Breast epithelium (tissue), 4 donors: ENCODE measurements around the gene CYP21A2. TPM values are rescaled to one million over a fixed set of nuclear protein-coding genes. Genes with fewer than 3 reads are reported as not detected.
"Not testable (repeated sequence)": the region's sequence is repeated elsewhere in the genome, so short reads cannot be mapped to it uniquely, and the experiment has no call there.

Experiments used
- DNase-seq, 2 donors: peaks; one replicate each; pipeline ENCODE4 v3.0.0-alpha.2; 2019; ENCODE audit warnings: low spot score in 2 of 2
- H3K27ac ChIP-seq, 2 donors: fragments of 200-600 bp; sonication (generic) in 1 of 2; one replicate each; pipeline ENCODE4 v1.5.1; 2016 to 2019; ENCODE audit warnings: mild to moderate bottlenecking in 1 of 2
- H3K27me3 ChIP-seq, 2 donors: fragments of 200-600 bp; sonication (generic) in 1 of 2; one replicate each; pipeline versions ENCODE4 v1.5.1 to v1.6.0; 2017 to 2019; ENCODE audit warnings: control low read depth in 1 of 2, mild to moderate bottlenecking in 1 of 2
- H3K36me3 ChIP-seq: fragments of 200-600 bp; one replicate; pipeline ENCODE4 v1.5.1; 2019
- H3K4me1 ChIP-seq, 2 donors: fragments of 200-600 bp; sonication (generic); one replicate each; pipeline ENCODE4 v1.5.1; 2016 to 2019; ENCODE audit warnings: control low read depth in 1 of 2
- H3K4me3 ChIP-seq, 3 donors: fragments of 200-600 bp; sonication (generic); 1 replicate in 2 of 3; 2 replicates in 1 of 3; pipeline ENCODE4 v1.5.1; 2016 to 2019; ENCODE audit warnings: mild to moderate bottlenecking in 3 of 3, moderate library complexity in 2 of 3
- H3K9me3 ChIP-seq, 2 donors: fragments of 200-600 bp; sonication (generic) in 1 of 2; one replicate each; pipeline ENCODE4 v1.5.1; 2016 to 2019; ENCODE audit warnings: control low read depth in 1 of 2
- intact Hi-C: fragments of 100-400 bp; cut with DNase I; formaldehyde crosslinking; loops from one replicate; pipeline ENCODE4 v1.15.1; 2023; ENCODE audit warnings: low total_unique reads
- total RNA-seq, 3 donors: library from RNA; depleted of rRNA; stranded (reverse); fragments of >200 nt; gene quantifications; one replicate each; pipeline ENCODE4 v1.1.0, GENCODE V29; 2016

CYP21A2 gene
- total RNA-seq, result 10 to 100 TPM in 1 of 3 donors, 1 to 10 TPM in 1, not detected in 1; 1.6 to 14.1 TPM

GRCh38 chr6:32037598-32038524 is at the start of gene CYP21A2:
CYP21A2 (plus strand) TSS chr6:32038415; CDS start chr6:32038423, 8 bp downstream.
- intact Hi-C loops, H3K27me3 ChIP-seq, H3K4me1 ChIP-seq, H3K4me3 ChIP-seq, H3K36me3 ChIP-seq, DNase-seq, H3K9me3 ChIP-seq: not testable (repeated sequence)
- H3K27ac ChIP-seq, result peak within 1 kb of the TSS in 1 of 2 donors; percentile 68

GRCh38 chr6:31989363-31989762 is 48.9 kb upstream of the CYP21A2 start:
- intact Hi-C loops, H3K36me3 ChIP-seq, H3K4me3 ChIP-seq, H3K4me1 ChIP-seq, H3K27me3 ChIP-seq, DNase-seq, H3K9me3 ChIP-seq, H3K27ac ChIP-seq: not testable (repeated sequence)

- H3K27me3 ChIP-seq, H3K4me3 ChIP-seq, H3K36me3 ChIP-seq, intact Hi-C loops, DNase-seq, H3K4me1 ChIP-seq, H3K9me3 ChIP-seq, H3K27ac ChIP-seq: not testable (repeated sequence)
These were observed 43.8 kb upstream of the CYP21A2 start for GRCh38 chr6:31994421-31994820.

- not testable (repeated sequence) for DNase-seq
These were observed 41.8 kb upstream of the CYP21A2 start for GRCh38 chr6:31996385-31996784.

GRCh38 chr6:32002546-32003268 is 35.5 kb upstream of the CYP21A2 start:
- H3K36me3 ChIP-seq, H3K27me3 ChIP-seq, H3K9me3 ChIP-seq, intact Hi-C loops, H3K4me1 ChIP-seq, H3K4me3 ChIP-seq, H3K27ac ChIP-seq, DNase-seq: not testable (repeated sequence)

More at GRCh38 chr6:31996385-31996784, 41.8 kb upstream of the CYP21A2 start:
- H3K27me3 ChIP-seq, H3K27ac ChIP-seq, H3K36me3 ChIP-seq, H3K9me3 ChIP-seq, intact Hi-C loops, H3K4me3 ChIP-seq, H3K4me1 ChIP-seq: not testable (repeated sequence)

GRCh38 chr6:32003301-32003700 is 34.9 kb upstream of the CYP21A2 start:
- H3K9me3 ChIP-seq, DNase-seq, intact Hi-C loops, H3K36me3 ChIP-seq, H3K4me3 ChIP-seq, H3K4me1 ChIP-seq, H3K27me3 ChIP-seq, H3K27ac ChIP-seq: not testable (repeated sequence)

- H3K4me3 ChIP-seq, H3K27ac ChIP-seq, H3K4me1 ChIP-seq, H3K36me3 ChIP-seq, H3K27me3 ChIP-seq, H3K9me3 ChIP-seq, intact Hi-C loops: not testable (repeated sequence)
- DNase-seq, result peak in 1 of 2 donors; percentile 5
These were observed 33.8 kb upstream of the CYP21A2 start for GRCh38 chr6:32004393-32004792.

GRCh38 chr6:32004864-32005537 is 33.2 kb upstream of the CYP21A2 start:
- H3K4me3 ChIP-seq, H3K4me1 ChIP-seq, H3K27me3 ChIP-seq, H3K36me3 ChIP-seq, H3K9me3 ChIP-seq, intact Hi-C loops: not testable (repeated sequence)
- peak in 1 of 2 donors; percentile 50 for DNase-seq
- H3K27ac ChIP-seq, result peak overlapping the region in 1 of 2 donors; percentile 40

- H3K4me1 ChIP-seq, H3K4me3 ChIP-seq, intact Hi-C loops, H3K9me3 ChIP-seq, H3K36me3 ChIP-seq, H3K27me3 ChIP-seq: not testable (repeated sequence)
- H3K27ac ChIP-seq, result peak overlapping the region in 1 of 2 donors; percentile 40
- DNase-seq, result peak in 1 of 2 donors; percentile 17
These were observed 32.7 kb upstream of the CYP21A2 start for GRCh38 chr6:32005538-32005880.

GRCh38 chr6:32005991-32006529 is 32.2 kb upstream of the CYP21A2 start:
- H3K36me3 ChIP-seq, H3K4me1 ChIP-seq, H3K27ac ChIP-seq, H3K27me3 ChIP-seq, H3K9me3 ChIP-seq, H3K4me3 ChIP-seq, intact Hi-C loops: not testable (repeated sequence)
- peak in 1 of 2 donors; percentile 44 for DNase-seq

GRCh38 chr6:32007086-32007485 is 31.1 kb upstream of the CYP21A2 start:
- H3K4me1 ChIP-seq, intact Hi-C loops, H3K4me3 ChIP-seq, H3K27me3 ChIP-seq, H3K36me3 ChIP-seq, H3K27ac ChIP-seq, H3K9me3 ChIP-seq: not testable (repeated sequence)
- peak in 1 of 2 donors; percentile 22 for DNase-seq

- H3K27ac ChIP-seq, H3K36me3 ChIP-seq, H3K9me3 ChIP-seq, DNase-seq, intact Hi-C loops, H3K4me1 ChIP-seq, H3K4me3 ChIP-seq, H3K27me3 ChIP-seq: not testable (repeated sequence)
These were observed 30.2 kb upstream of the CYP21A2 start for GRCh38 chr6:32008037-32008436.

- intact Hi-C loops, H3K9me3 ChIP-seq, H3K36me3 ChIP-seq, H3K27me3 ChIP-seq, H3K4me1 ChIP-seq, H3K4me3 ChIP-seq, DNase-seq, H3K27ac ChIP-seq: not testable (repeated sequence)
These were observed 29.6 kb upstream of the CYP21A2 start for GRCh38 chr6:32008616-32009015.
